GM12872 (cell line): ENCODE measurements around the gene PAX7.

Experiments
- TF ChIP-seq, protein P1 (sequence below): IDR thresholded peaks from 3 replicates; pipeline ENCODE4 v1.5.1; 2011; ENCODE audit warnings: low read depth, mild to moderate bottlenecking, low read length, moderate library complexity; ENCODE audit not compliant: insufficient read depth

The PAX7 gene

DNA sequence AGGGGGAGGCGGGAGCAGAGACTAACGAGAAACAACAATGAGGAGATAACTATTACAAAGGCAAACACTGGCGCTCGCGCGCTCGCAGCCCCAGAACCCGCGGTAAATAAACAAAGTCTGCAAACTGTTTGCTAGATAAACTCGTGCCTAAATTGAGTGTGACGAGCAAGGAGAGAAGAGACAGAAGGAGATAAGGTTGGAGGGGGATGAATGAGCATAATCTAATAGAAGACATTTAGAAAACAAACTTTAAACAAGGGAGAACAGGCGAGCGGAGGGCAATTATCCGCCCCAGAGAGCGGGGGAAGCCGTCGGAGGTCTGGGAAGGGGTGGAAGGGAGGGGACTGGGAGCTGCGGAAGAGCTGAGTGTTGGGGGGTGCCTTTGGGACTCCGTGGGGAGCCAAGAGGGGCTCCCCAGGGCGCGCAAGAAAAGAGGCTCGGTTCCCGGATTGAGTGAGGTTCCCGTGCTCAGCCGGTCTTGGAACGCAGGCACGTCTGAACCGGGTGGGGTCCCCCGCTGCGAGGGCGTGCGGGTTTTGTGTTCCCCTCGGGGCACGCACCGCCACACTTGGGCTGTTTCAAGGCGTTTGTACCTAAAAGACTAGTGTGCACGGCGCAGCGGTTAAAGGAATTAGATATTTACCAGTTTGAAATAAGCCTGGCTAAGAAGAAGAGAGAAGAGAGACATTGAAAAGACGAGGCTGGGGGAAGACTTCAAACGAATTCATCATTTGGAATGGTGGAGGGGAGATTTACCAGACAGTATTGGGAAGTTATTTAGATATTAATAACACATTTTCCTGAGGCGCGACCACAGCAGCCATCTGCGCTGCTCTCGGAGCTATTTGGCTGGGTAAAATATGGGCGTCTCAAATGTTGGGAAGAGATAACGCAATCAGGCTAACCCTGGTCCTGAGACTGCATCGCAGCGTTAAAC lies 10.6 kb downstream of the PAX7 start:
- TF ChIP-seq, protein P1, sequence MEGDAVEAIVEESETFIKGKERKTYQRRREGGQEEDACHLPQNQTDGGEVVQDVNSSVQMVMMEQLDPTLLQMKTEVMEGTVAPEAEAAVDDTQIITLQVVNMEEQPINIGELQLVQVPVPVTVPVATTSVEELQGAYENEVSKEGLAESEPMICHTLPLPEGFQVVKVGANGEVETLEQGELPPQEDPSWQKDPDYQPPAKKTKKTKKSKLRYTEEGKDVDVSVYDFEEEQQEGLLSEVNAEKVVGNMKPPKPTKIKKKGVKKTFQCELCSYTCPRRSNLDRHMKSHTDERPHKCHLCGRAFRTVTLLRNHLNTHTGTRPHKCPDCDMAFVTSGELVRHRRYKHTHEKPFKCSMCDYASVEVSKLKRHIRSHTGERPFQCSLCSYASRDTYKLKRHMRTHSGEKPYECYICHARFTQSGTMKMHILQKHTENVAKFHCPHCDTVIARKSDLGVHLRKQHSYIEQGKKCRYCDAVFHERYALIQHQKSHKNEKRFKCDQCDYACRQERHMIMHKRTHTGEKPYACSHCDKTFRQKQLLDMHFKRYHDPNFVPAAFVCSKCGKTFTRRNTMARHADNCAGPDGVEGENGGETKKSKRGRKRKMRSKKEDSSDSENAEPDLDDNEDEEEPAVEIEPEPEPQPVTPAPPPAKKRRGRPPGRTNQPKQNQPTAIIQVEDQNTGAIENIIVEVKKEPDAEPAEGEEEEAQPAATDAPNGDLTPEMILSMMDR: no peak

DNA sequence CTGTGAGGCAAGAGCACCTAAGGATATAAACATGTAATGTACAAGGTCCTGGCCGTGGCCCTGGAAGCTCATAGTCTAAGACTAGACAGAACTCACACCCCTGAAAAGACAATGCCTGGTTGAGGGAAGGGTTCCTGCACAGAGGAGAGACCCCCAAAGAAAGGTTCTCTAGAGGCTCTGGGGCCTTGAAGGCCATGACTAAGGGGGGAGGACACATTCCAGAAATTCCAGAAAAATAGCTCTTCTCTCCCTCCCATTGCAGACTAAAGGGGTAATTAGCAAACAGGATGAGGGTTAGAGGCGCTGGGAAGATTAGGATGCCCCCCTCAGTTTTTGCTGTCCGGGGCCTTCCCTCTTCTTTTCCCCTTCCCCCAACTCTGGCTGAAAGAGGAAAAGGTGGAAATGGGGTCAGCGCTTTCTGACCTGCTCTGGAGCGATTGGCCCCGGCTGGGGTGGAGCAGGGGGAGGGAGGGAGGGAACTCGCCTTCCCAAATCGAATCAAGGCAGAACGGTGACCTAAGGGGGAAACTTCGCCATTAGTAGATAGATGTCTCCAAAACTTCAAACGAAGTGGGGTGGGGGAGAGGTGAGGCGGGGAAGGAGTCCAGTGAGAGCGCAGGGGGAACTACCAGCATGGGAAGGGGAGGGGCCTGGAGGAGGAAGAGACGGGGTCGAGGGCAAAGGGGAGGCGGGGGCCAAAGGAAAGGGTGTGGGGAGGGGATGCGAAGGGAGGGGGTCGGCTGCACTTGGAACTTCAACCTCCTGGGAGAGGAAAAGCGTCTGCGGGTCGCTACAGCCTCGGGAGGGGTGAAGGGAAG lies 11.8 kb downstream of the PAX7 start:
- TF ChIP-seq, protein P1: no peak

- TF ChIP-seq, protein P1: no peak
Observed at GRCh38 chr1:18643154-18644012, 12.7 kb downstream of the PAX7 start.

DNA sequence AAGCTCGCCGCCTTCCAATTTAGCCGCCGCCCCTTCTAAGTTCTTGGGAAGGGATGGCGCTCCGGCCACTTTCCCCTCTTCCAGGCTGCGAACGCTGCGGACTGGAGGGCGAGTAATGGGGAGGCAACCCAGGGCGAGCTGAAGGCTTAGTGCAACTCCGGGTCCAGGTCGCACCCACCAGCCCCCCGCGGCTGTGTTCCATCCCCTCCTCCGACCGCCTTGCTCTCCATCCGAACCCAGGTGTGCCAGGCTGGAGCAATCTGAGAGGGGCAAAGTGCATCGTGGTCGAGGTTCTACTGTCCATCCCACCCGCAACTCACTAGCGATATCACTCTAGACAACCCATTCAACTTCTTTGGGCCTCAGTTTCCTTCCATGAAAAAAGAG lies 13.4 kb downstream of the PAX7 start:
- TF ChIP-seq, protein P1: no peak

- TF ChIP-seq, protein P1: no peak
Observed at GRCh38 chr1:18644446-18644845, 13.8 kb downstream of the PAX7 start.

- TF ChIP-seq, protein P1: no peak
Observed at GRCh38 chr1:18644973-18645746, 14.5 kb downstream of the PAX7 start.
